Posterior vena cava (tissue), 2 donors: ENCODE data around the gene TMEM45A. TPM values are rescaled to one million over a fixed set of nuclear protein-coding genes. Genes with fewer than 3 reads are reported as not detected.

Source experiments
- DNase-seq: peaks from one replicate; pipeline ENCODE4 v3.0.0-alpha.2; 2020; ENCODE audit warnings: low spot score
- intact Hi-C, 2 donors: fragments of 100-400 bp; cut with DNase I; formaldehyde crosslinking; loops; one replicate each; pipeline versions ENCODE4 v1.14.1 to v1.14.2; 2022 to 2023
- total RNA-seq, 2 donors: library from RNA; stranded (reverse); fragmentation: NEBNext Ultra II Directional; extraction: Animal tissue kit (Norgen Biotek cat#: 25700); gene quantifications; one replicate each; pipeline ENCODE4 v1.2.1, GENCODE V29; 2021
- donor health status: DM: yes; HTN: yes; CAD: no.
- donor health status: DM: yes; HTN: yes; CAD: no.

The TMEM45A gene
- total RNA-seq, 2 donors from 2014 or later: 34.5 to 75.3 TPM

DNA sequence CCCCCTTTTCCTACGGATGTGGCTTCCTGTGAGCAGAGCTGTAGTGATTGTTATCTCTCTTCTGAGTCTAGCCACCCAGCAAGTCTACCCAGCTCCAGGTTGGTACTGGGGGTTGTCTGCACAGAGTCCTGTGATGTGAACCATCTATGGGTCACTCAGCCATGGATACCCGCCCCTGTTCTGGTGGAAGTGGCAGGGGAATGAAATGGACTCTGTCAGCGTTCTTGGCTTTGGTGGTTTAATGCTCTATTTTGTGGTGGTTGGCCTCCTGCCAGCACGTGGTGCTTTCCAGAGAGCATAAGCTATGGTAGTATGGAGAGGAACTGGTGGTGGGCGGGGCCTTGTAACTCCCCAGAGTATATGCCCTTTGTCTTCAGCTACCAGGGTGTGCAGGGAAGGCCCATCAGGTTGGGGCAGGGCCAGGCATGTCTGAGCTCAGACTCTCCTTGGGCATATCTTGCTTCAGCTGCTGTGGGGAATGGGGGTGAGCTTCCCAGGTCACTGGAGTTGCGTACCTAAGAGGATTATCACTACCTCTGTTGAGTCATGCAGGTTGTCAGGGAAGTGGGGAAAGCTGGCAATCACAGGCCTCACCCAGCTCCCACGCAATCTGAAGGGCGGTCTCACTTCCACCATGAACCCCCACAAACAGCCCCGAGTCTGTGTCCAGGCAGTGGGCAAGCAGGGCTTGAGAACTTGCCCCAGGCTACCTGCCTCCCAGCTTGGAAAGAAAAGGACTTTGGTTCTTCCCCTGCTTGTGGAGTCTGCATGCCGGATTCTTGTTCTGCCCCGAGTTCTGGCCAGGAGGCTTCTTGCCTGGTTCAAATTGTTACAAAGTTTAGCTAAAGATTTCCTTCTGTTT lies 108.0 kb downstream of the TMEM45A start:
- DNase-seq: no peak
- intact Hi-C loops: loop anchor here in 1 of 2 donors (10.0 kb wide), 1 partner anchor 136 kb away; no protein-coding TSS in a partner anchor

DNA sequence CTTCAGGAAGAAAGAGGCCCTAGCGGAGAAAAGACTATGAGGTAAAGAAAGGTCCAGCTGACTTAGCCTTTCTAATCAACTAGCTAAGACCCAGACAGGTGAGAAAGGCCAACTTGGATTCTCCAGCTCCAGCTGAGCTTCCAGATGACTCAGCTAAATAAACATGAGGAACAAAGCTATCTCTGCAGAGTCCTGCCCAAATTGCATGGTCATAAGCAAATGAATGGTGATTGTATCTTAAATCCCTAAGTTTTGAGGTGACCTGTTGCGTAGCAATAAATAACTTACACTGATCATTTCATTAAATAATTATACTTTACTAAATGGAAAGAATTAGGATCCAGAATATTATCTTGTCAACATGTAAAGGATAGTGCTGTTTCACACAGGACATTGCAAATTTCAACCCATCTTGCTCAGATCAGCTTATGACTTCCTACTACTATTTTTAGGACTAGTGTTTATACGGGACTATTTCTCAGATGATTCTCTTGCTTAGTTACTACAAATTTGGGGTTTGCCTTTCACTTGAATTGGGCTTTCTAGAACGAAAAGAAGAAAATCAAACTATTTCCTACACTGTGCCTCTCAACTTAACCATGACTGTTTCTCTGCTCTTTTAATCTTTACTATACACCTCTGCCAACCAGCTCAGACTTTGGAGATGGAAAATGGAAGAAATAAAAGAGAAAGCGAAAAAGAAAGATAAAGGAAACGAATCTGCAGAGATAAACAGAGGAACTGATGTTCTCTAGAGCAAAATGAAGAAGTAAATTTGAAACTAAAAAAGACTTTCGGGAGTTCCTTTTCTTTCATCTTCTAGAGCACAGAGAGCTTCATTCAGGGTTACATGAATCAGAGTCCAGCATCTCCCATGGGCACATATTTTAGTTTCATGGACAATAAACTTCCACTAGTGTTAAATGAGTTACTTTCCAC lies 110.4 kb downstream of the TMEM45A start:
- no peak for DNase-seq
- intact Hi-C loops: loop anchor here in 1 of 2 donors (10.0 kb wide), 1 partner anchor 138 kb away; no protein-coding TSS in a partner anchor

DNA sequence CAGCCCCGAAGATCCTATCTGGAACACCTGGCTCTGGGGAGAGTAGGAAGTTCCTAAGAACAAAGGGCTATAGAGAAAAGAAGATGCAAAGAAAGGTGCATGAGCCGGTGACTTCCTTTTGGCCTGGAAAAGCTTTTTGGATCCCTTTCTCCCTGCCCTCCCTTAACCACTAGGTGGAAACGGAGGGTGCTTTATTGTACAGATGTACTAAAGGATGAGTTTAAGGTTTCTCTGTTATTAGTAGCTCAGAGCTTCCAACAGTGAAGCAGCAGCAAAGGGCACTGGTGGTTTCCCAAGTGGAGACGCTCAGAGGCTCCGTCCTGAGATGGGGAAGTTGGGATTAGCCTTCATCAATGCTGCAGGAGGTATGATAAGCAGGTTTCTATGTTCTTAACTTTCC lies 111.0 kb downstream of the TMEM45A start:
- intact Hi-C loops: loop anchor here in 1 of 2 donors (10.0 kb wide), 1 partner anchor 139 kb away; no protein-coding TSS in a partner anchor
- no peak for DNase-seq

DNA sequence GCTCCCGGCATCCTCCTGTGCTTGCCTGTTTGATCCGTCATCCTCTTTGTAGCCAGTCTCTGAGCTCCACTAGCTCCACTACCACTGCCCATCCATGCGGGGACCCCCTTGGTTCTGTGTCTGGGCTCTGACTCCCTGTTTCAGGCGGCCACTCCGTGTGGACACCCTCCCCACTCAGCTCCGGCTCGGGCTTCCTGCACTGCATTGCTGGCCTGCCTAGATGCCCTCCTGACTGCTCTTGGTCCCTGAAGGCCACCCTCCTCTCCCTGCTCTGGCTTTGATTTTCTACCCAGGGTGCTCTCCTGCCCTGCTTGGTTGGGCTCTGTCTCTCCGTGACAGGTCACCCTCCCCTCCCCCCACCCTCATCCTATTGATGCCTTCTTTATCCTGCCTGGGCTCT lies 112.9 kb downstream of the TMEM45A start:
- intact Hi-C loops: loop anchor here in 1 of 2 donors (10.0 kb wide), 1 partner anchor 141 kb away; no protein-coding TSS in a partner anchor
- DNase-seq: no peak

DNA sequence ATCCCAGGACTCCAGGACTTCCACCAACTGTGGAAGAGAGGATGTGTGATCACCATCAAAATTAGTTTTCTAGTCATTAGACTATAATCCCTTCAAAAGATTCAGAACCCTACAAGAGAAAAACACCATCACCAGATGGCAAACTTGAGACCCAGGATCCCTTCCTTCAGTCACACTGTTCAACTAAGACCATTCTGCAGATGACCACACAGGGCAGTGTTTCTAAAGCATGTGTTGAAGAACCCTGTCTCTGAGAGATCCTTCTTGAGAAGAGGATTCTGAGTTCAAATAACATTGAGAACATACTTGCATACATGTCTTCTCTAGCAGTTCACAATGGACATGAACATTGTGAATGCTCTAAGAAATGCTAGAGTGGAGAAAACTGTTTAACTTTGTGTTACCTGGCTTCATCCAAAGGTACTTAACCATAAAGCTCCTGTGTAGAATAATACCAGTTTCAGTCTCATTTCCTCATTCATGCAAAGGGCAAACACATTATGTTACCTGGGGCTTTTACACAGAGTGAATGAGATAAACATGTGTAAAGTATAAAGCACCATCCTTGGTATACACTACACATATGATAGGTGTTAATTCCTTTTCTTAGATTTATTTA lies 114.6 kb downstream of the TMEM45A start:
- DNase-seq: no peak
- intact Hi-C loops: loop anchor here in 1 of 2 donors (10.0 kb wide), 1 partner anchor 142 kb away; no protein-coding TSS in a partner anchor

DNA sequence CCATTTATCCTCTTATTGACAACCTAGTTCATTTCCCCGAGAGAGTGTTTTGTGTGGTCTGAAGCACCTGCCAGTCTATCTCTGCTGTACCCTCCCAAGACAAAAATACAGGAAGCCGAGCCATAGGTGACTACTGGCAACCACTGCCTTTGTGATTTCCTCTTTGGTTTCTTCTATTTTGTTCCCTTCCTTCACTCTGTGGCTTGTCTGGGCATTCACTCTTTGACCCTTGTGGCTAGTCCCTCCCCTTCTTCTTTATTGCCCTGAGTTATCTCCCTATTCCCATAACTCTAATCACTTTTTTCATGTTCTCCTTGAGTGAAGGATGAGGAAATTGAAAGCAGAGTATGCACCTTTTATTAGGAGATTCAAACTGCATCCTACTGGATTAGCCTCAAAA lies 116.9 kb downstream of the TMEM45A start, which contains the start of gene ADGRG7:
Gene ADGRG7, plus strand, starts transcription at position 297 of the 400 bp plus-strand sequence. CDS start 256 bp downstream, outside the sequence.
- DNase-seq: no peak
- intact Hi-C loops: loop anchor here in 1 of 2 donors (10.0 kb wide), 1 partner anchor 145 kb away; no protein-coding TSS in a partner anchor

DNA sequence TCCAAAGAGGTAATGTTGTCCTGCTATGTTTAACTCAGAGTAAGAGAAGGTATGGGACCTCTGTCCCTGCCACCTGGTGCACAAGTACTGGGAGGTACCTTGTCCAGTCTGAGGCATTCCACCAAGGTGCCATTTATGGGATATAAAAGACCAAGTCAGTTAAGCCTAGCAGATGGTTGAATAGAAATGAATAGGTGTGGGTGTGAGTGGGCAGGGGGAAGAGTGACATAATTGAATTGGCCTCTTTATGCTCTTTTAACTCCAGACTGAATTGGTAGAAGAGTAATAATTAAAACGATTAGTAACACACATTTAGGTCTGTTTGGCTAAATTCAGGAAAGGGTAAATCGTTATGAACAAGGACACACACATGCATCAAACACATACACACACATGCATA lies 117.5 kb downstream of the TMEM45A start:
- intact Hi-C loops: loop anchor here in 1 of 2 donors (10.0 kb wide), 1 partner anchor 145 kb away; no protein-coding TSS in a partner anchor
- no peak for DNase-seq

DNA sequence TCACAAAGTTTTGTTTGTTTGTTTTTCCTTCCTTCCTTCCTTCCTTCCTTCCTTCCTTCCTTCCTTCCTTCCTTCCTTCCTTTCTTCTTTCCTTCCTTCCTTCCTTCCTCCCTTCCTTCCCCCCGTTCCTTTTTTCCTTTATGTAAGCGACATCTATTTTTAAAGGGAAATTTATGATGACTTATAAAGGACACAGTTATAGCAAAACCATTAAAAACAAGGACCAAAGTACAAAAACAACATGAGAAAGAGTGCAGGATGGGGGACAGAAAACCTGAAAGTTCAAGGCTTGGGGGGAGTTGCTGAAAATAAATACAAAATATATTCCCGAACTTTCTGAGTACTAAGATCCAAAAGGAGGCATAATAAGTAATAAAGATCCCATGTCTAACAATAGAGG lies 118.8 kb downstream of the TMEM45A start:
- no peak for DNase-seq
- intact Hi-C loops: no loop called here

DNA sequence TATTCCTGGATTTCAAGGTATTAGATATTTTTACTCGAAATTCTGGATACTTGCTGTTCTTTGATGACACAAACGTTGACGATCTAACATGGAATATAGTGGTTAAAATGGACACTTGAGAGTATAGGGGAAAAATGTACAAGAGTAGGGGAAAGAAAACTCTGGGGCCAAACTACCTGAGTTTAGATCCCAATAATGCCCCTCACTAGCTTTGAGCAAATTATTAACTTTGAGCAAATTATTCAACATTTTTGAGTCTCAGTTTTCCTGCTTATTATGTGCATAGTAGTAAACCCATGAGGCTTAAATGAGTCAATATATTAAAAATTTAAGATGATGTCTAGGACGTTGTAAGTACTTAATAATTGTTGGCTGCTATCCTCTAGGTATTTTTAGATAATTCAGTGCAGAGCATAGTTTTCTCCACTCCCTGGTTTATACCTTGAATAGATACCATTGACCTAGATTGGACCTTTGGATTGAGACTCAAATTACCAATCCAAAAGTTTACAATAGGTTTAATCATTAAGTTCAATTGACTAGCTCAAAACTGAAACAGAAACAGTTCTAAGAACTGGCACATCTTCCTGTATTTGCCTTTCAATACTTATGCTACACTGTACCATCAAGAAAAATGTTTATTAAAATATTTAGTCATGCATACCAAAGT lies 121.4 kb downstream of the TMEM45A start:
- intact Hi-C loops: no loop called here
- no peak for DNase-seq

DNA sequence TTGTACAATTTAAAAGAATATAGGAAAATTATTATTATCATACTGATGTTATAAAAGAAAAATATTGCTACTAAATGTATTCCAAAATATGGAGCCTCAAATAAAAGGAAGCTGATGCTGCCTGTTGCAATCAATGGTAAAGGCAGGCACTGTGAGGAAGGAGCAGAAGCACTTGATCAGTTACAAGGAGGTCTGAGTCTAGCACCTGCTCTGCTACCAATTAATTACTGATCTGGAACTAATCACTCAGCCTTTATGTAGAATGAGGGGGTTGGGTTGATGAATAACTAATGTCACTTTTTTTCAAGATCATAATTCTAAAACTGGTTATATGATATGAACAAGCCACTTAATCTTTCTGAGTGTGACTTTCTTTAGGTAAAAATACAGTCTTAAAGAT lies 122.5 kb downstream of the TMEM45A start:
- DNase-seq: no peak
- intact Hi-C loops: no loop called here

DNA sequence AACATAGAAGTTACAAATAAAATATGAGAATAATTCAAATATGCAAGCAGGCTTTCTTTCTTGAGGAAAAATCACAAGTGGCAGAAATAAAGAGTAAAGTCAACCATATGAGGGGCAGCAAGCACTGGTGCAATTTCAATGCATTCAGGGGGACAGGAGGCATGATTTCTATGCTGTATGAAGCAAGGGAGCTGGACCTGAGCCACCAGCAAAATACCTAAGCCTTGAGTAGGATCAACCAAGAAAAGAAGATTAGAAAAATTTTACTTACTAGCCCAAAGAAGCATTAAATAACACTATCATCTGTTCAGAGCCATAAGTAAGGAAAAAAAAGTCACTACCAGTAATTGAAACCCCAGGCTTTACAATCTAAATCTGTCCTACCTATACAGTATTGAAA lies 123.3 kb downstream of the TMEM45A start:
- intact Hi-C loops: no loop called here
- no peak for DNase-seq

DNA sequence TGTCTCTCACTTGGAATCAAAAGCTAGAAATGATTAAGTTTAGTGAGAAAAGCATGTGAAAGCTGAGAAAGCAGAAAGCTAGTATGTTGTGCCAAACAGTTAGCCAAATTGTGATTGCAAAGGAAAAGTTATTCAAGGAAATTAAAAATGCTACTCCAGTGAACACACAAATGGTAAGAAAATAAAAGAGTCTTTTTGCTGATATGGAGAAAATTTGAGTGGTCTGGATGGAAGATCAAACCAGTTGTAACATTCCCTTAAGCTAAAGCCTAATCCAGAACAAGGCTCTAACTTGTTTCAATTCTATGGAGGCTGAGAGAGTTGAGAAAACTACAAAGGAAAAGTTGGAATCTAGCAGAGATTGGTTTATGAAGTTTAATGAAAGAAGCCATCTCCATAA lies 128.8 kb downstream of the TMEM45A start:
- no peak for DNase-seq
- intact Hi-C loops: no loop called here

Other genes starting within 250 kb of the TMEM45A start
- gene TBC1D23, start 231.6 kb upstream of the TMEM45A start, total RNA-seq: 10 to 100 TPM; 45.5 to 54.6 TPM
- gene NIT2, start 157.9 kb upstream of the TMEM45A start, total RNA-seq: 10 to 100 TPM; 30.2 to 39.0 TPM
- 10 to 100 TPM; 38.2 to 39.8 TPM for gene TOMM70, start 91.5 kb upstream of the TMEM45A start, total RNA-seq
- 1 to 10 TPM; 4.0 to 7.6 TPM for gene LNP1, start 91.1 kb upstream of the TMEM45A start, total RNA-seq
- gene ADGRG7, start 117.0 kb downstream of the TMEM45A start, total RNA-seq: not detected
- 10 to 100 TPM; 67.7 to 69.0 TPM for gene TFG, start 216.9 kb downstream of the TMEM45A start, total RNA-seq